Colonic mucosa (tissue), 4 donors: Measurements from ENCODE around the gene CLEC16A. TPM values are rescaled to one million over a fixed set of nuclear protein-coding genes. Genes with fewer than 3 reads are reported as not detected.

ENCODE experiments used
- DNase-seq: peaks from one replicate; pipeline ENCODE4 v3.0.0-alpha.2; 2020
- H3K27ac ChIP-seq: fragments of 200-600 bp; one replicate; pipeline ENCODE4 v1.8.0; 2021
- H3K27me3 ChIP-seq: fragments of 200-600 bp; one replicate; pipeline ENCODE4 v1.8.0; 2021
- H3K36me3 ChIP-seq: fragments of 200-600 bp; one replicate; pipeline ENCODE4 v1.8.0; 2021
- H3K4me1 ChIP-seq: fragments of 200-600 bp; one replicate; pipeline ENCODE4 v1.8.0; 2021; ENCODE audit warnings: mild to moderate bottlenecking
- H3K4me3 ChIP-seq: fragments of 200-600 bp; one replicate; pipeline ENCODE4 v1.8.0; 2021
- H3K9ac ChIP-seq, 2 donors: one replicate each; pipeline ENCODE4 v1.7.0; 2013; ENCODE audit warnings: control low read depth in 2 of 2, low read depth in 2 of 2, low read length in 2 of 2
- H3K9me3 ChIP-seq: fragments of 200-600 bp; one replicate; pipeline ENCODE4 v1.8.0; 2021
- CTCF ChIP-seq: fragments of 200-600 bp; IDR thresholded peaks from one replicate; pipeline ENCODE4 v1.8.0; 2022; ENCODE audit warnings: antibody characterized with exemption, mild to moderate bottlenecking
- intact Hi-C: fragments of 100-400 bp; cut with DNase I; formaldehyde crosslinking; loops from one replicate; pipeline ENCODE4 v1.14.1; 2022
- total RNA-seq, 2 donors: library from RNA; stranded (reverse); fragmentation: NEBNext Ultra II Directional in 1 of 2; extraction: Animal tissue kit (Norgen Biotek cat#: 25700) in 1 of 2; gene quantifications; one replicate each; pipeline ENCODE4 v1.2.1, GENCODE V29; 2021
- donor health status: healthy.
- donor health status: DM: no; HTN: no; CAD: no.
- donor health status: DM: no; HTN: no; CAD: no.

CLEC16A gene
- total RNA-seq, 2 donors from 2014 or later: 24.9 to 29.6 TPM

- Histone ChIP-seq H3K27me3 (no peaks in the 10 kb centered on the region), H3K27ac (no peak overlapping the region), H3K4me3 (no peak overlapping the region), H3K9me3 (no peaks in the 10 kb centered on the region), H3K4me1 (no peaks in the 10 kb centered on the region), H3K9ac (no peak overlapping the region), H3K36me3 (peaks cover under 1% of the 10 kb centered on the region)
- no peak for DNase-seq
- TF ChIP-seq CTCF: no peak
- intact Hi-C loops: no loop called here
These were observed 102.1 kb downstream of the CLEC16A start for GRCh38 chr16:11046382-11046931.

DNA sequence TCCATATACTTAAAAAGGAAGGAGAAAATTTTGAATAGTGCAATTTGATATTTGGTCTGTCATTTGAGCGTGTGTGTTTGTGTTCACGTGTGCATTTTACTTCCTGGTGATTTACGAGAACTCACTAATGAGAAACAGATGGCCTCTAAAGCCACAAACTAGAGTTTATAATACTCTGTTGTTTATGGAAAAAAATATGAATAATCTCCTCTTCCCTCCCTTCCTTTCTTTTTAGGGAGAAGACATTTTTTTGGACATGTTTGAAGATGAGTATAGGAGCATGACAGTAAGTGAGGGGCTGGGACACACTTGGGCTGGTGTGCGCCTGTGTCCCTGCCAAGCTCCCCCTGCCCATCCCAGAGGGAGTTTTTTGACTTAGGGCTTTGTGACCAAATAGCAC lies 102.7 kb downstream of the CLEC16A start:
- H3K4me3 ChIP-seq: no peak overlapping the region
- intact Hi-C loops: no loop called here
- H3K27me3 ChIP-seq: no peaks in the 10 kb centered on the region
- H3K4me1 ChIP-seq: no peaks in the 10 kb centered on the region
- no peak for DNase-seq
- H3K9me3 ChIP-seq: no peaks in the 10 kb centered on the region
- no peak overlapping the region for H3K9ac ChIP-seq
- no peaks in the 10 kb centered on the region for H3K36me3 ChIP-seq
- no peak for TF ChIP-seq CTCF
- no peak overlapping the region for H3K27ac ChIP-seq

GRCh38 chr16:11047939-11048800 lies 103.8 kb downstream of the CLEC16A start:
- DNase-seq: no peak
- Histone ChIP-seq H3K36me3 (no peaks in the 10 kb centered on the region), H3K9me3 (no peaks in the 10 kb centered on the region), H3K27ac (no peak overlapping the region), H3K4me3 (no peak overlapping the region), H3K9ac (no peak overlapping the region), H3K4me1 (no peaks in the 10 kb centered on the region), H3K27me3 (no peaks in the 10 kb centered on the region)
- TF ChIP-seq CTCF: no peak
- intact Hi-C loops: no loop called here

DNA sequence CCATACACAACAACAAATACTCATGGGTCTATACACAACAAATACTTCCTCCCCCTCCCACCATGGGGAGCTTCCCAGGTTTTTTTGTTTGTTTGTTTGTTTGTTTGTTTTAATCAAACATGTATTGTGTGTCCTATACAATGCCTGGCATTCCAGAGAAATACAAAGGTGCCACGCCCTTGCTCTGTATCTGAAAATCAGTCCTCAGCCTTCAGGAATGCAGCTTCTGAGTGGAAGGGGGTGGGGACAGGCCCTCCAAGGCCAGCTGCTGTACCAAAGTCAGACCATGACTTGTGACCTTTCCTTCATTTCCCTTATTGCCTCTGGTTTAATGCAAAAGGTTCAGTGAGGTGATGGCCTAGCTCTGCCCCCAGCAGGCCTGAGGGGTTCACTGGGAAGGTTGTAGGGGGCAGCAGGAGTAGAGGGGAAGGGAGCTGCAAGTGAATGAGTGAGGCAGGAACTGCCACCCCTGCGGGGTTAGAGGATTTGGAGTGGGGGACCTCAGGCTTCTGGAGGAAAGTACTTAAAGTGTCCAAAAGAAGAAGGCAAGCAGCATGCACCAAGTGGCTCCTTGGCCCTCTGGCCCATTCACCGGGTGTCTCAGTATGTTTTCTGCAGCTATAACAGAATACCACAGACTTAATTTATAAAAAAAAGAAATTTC lies 105.2 kb downstream of the CLEC16A start:
- Histone ChIP-seq H3K27ac (no peak overlapping the region), H3K4me3 (no peak overlapping the region), H3K36me3 (no peaks in the 10 kb centered on the region), H3K9me3 (no peaks in the 10 kb centered on the region), H3K9ac (no peak overlapping the region), H3K4me1 (no peaks in the 10 kb centered on the region), H3K27me3 (no peaks in the 10 kb centered on the region)
- no peak for TF ChIP-seq CTCF
- DNase-seq: no peak
- intact Hi-C loops: no loop called here

DNA sequence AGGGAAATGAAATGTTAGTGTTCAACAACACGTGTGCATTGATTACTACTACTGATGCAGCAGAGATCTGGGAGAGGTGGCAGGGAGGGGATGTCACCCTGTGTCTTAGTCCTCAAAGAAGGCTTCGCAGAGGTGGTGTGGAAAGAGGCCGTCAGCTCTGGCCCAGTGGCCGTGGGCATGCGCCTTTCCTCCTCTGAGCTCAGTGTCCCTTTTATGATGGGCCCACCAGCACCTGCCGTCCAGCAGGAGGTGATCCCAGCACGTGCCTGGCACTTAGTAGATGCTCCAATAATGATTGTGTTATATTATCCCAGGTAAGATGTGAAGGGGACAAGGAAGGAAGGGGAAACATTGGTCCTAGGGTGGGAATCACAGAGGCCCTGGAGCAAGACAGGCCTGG lies 106.2 kb downstream of the CLEC16A start:
- H3K4me1 ChIP-seq: no peaks in the 10 kb centered on the region
- H3K4me3 ChIP-seq: no peak overlapping the region
- H3K27ac ChIP-seq: no peak overlapping the region
- TF ChIP-seq CTCF: no peak
- no peaks in the 10 kb centered on the region for H3K36me3 ChIP-seq
- H3K9ac ChIP-seq: no peak overlapping the region
- H3K9me3 ChIP-seq: no peaks in the 10 kb centered on the region
- DNase-seq: no peak
- intact Hi-C loops: no loop called here
- H3K27me3 ChIP-seq: no peaks in the 10 kb centered on the region
